ENCODE data around the gene SEC16A.

Gene SEC16A

GRCh38 chr9:136501686-136502085 lies 18.8 kb upstream of the SEC16A start:
- no peak for TF ChIP-seq GATA2 (IDR thresholded peaks at IDR 0.05; ENCODE audit: low read depth, low read length)
- TF ChIP-seq GATA3 (IDR thresholded peaks at IDR 0.05; ENCODE audit: low read depth, low read length): no peak

- TF ChIP-seq GATA2 (IDR thresholded peaks at IDR 0.05; ENCODE audit: low read depth, low read length) (no peak), GATA3 (IDR thresholded peaks at IDR 0.05; ENCODE audit: low read depth, low read length) (no peak)
Measured at GRCh38 chr9:136499935-136500910, 17.4 kb upstream of the SEC16A start.

GRCh38 chr9:136499071-136499934 lies 16.5 kb upstream of the SEC16A start:
- TF ChIP-seq GATA3 (IDR thresholded peaks at IDR 0.05; ENCODE audit: low read depth, low read length): no peak
- TF ChIP-seq GATA2 (IDR thresholded peaks at IDR 0.05; ENCODE audit: low read depth, low read length): no peak

GRCh38 chr9:136497916-136498695 lies 15.3 kb upstream of the SEC16A start:
- TF ChIP-seq GATA3 (IDR thresholded peaks at IDR 0.05; ENCODE audit: low read depth, low read length) (no peak), GATA2 (IDR thresholded peaks at IDR 0.05; ENCODE audit: low read depth, low read length) (no peak)

DNA sequence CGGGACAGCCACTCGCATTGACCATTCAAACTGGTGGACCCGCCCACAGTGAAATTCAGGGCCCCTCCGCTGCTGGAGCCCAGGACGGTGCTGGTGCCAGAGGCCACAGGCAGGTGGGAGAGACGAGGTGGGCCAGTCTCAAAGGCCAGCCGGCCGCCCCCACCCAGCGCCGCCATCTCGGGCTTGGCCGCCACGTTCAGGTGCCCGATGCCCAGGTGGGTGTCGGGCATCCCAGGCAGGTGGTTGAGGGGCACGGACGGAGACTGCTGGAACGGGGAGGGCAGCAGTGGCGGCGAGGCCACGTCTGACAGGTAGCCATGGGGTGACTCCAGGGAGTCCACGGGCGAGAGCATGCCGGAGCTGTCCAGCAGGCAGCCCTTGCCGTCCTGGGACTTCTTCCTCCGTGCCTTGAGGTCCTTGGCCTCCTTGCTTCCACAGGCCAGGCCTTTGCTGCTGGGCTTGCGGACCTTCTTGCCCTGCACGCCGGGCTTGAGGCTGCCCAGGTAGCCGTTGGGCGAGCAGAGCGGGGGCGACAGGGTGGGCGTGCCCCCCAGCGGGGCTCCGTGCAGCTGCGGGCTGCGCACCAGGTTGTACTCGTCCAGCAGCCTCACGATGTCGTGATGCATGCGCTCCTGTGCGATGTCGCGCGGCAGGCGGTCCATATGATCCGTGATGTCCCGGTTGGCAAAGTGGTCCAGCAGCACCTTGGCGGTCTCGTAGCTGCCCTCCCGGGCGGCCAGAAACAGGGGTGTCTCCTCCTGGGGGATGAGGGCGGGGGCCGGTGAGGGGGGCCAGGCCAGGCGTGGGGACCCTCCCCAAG lies 14.2 kb upstream of the SEC16A start:
- no peak for TF ChIP-seq GATA3 (IDR thresholded peaks at IDR 0.05; ENCODE audit: low read depth, low read length)

- TF ChIP-seq GATA3 (IDR thresholded peaks at IDR 0.05; ENCODE audit: low read depth, low read length) (no peak), GATA2 (IDR thresholded peaks at IDR 0.05; ENCODE audit: low read depth, low read length) (no peak)
Measured at GRCh38 chr9:136496181-136496580, 13.3 kb upstream of the SEC16A start.

GRCh38 chr9:136495238-136495800 lies 12.5 kb upstream of the SEC16A start:
- TF ChIP-seq GATA2 (IDR thresholded peaks at IDR 0.05; ENCODE audit: low read depth, low read length) (no peak), GATA3 (IDR thresholded peaks at IDR 0.05; ENCODE audit: low read depth, low read length) (no peak)

GRCh38 chr9:136494531-136495215 lies 11.8 kb upstream of the SEC16A start:
- no peak for TF ChIP-seq GATA3 (IDR thresholded peaks at IDR 0.05; ENCODE audit: low read depth, low read length)
- no peak for TF ChIP-seq GATA2 (IDR thresholded peaks at IDR 0.05; ENCODE audit: low read depth, low read length)

DNA sequence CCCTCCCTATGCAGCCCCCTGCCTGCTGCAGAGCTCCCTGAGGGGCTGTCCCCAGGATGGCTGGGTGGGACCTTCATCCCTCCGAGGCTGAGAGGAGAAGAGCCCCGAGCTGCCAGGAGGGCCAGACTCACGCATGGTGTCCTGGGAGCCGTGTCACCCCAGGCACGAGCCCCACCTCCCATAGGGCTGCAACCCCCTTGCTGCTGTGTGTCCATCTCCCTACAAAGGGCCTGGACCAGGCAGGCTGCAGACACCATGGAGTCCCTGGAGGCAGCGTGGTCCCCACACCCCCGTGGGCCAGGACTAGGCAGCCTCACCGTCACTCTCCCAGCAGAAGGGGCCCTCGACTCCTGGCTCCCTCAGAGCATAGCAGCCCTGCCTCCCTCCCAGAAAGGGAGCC lies 11.2 kb upstream of the SEC16A start:
- TF ChIP-seq GATA3 (IDR thresholded peaks at IDR 0.05; ENCODE audit: low read depth, low read length) (no peak), GATA2 (IDR thresholded peaks at IDR 0.05; ENCODE audit: low read depth, low read length) (no peak)

DNA sequence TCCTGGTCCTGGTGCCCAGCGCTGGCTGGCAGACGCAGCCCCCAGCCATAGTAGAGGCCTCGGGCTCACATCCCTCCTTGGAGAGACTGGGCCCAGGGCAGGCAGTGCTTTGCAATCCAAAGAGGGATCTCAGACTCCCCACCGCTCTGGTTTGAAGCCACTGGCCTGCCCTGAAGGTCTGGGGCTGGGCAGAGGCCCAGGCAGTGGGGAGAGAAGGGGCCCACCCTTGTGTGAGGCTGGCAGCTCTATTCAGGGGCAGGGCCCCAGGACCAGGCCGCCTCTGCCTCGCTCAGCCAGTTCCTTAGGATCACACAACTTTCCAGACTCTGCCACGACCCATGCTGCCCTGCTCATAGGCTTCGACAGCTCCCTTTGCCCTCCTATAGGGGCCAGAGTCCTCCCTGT lies 10.7 kb upstream of the SEC16A start:
- TF ChIP-seq GATA2 (IDR thresholded peaks at IDR 0.05; ENCODE audit: low read depth, low read length) (no peak), GATA3 (IDR thresholded peaks at IDR 0.05; ENCODE audit: low read depth, low read length) (no peak)

DNA sequence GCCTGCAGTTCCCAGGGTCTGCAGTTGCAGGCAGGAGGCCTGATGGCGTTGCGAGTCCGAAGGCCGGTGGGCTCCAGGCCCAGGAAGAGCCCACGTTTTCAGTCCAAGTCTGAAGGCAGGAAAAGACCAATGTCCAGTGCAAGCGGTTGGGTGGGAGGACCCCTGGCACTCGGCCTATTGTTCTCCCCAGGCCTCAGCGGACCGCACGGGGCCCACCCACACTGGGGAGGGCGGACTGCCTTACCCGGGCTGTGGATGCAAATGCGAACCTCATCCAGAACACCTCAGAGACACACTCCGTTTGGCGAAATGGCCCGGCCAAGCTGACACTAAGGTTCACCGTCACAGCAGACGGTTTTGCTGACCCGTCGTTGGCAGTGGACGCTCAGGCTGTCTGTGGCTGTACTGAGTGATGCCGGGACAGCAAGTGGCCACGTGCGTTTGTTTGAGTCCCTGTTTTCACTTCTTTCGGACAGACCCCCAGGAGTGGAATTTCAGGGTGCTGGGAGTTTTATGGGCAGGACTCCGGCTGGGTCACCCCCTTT lies 10.2 kb upstream of the SEC16A start:
- TF ChIP-seq GATA3 (IDR thresholded peaks at IDR 0.05; ENCODE audit: low read depth, low read length): no peak
- no peak for TF ChIP-seq GATA2 (IDR thresholded peaks at IDR 0.05; ENCODE audit: low read depth, low read length)

DNA sequence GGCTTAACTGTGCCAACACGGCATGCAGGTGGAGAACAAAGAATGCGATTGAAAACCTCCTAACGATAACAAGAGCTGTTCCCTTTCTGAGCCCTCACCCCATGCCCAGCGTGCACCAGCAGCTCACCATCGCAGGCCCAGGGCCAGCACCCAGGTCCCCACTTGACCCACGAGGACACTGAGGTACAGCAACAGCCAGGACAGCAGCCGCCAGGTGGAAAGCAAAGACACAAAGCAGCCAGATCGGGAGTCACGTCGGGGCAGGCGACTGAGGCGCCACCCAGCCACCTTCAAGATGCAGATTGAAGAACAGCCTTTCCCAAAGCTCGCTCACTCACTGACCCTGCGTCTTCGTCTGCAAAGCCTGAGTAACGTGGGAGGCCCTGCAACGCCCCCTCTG lies 6.9 kb upstream of the SEC16A start:
- TF ChIP-seq GATA3 (IDR thresholded peaks at IDR 0.05; ENCODE audit: low read depth, low read length) (no peak), GATA2 (IDR thresholded peaks at IDR 0.05; ENCODE audit: low read depth, low read length) (no peak)

Measured in SH-SY5Y (cell line).